HG03457 (cell line): ENCODE results near the gene SPSB3.

Experiments used
- ATAC-seq: cut with Tn5 transposase; IDR thresholded peaks from one replicate; pipeline ENCODE4 v1.9.1; 2021; ENCODE audit warnings: moderate number of reproducible peaks; ENCODE audit not compliant: unreplicated experiment

The SPSB3 gene

GRCh38 chr16:1775846-1776671, 6.3 kb downstream of the SPSB3 start:
- no peak for ATAC-seq

- ATAC-seq, result no peak
These were observed 7.1 kb downstream of the SPSB3 start for GRCh38 chr16:1775006-1775845.

GRCh38 chr16:1774448-1774780, 8.0 kb downstream of the SPSB3 start:
- no peak for ATAC-seq

GRCh38 chr16:1773703-1774447, 8.5 kb downstream of the SPSB3 start:
- ATAC-seq, result no peak

- ATAC-seq, result no peak
These were observed 9.3 kb downstream of the SPSB3 start, which contains the start of gene MRPS34 for GRCh38 chr16:1772908-1773702. MRPS34 (minus strand) TSS chr16:1773134; CDS start chr16:1773119, 15 bp downstream.

GRCh38 chr16:1772362-1772907, 9.9 kb downstream of the SPSB3 start, which contains the start of gene EME2:
EME2 (plus strand) TSS chr16:1772810; CDS start chr16:1773228, 418 bp downstream.
- no peak for ATAC-seq

GRCh38 chr16:1771864-1772361, 10.5 kb downstream of the SPSB3 start:
- no peak for ATAC-seq

GRCh38 chr16:1771188-1771863, 11.0 kb downstream of the SPSB3 start, which contains the start of gene NME3:
NME3 (minus strand) TSS chr16:1771543; CDS start chr16:1771534, 9 bp downstream.
- no peak for ATAC-seq

- ATAC-seq, result no peak
These were observed 11.8 kb downstream of the SPSB3 start for GRCh38 chr16:1770328-1771187.

- no peak for ATAC-seq
These were observed 12.7 kb downstream of the SPSB3 start for GRCh38 chr16:1769402-1770300.

- no peak for ATAC-seq
These were observed 13.5 kb downstream of the SPSB3 start for GRCh38 chr16:1768767-1769401.

GRCh38 chr16:1768061-1768766, 14.2 kb downstream of the SPSB3 start:
- no peak for ATAC-seq

- ATAC-seq, result no peak
These were observed 15.0 kb downstream of the SPSB3 start for GRCh38 chr16:1767116-1767994.

- ATAC-seq, result no peak
These were observed 15.7 kb downstream of the SPSB3 start for GRCh38 chr16:1766701-1767100.

GRCh38 chr16:1766231-1766630, 16.1 kb downstream of the SPSB3 start:
- no peak for ATAC-seq
